ENCODE results near the gene SFMBT1.

The SFMBT1 gene

GRCh38 chr3:53083949-53084309 is 38.1 kb upstream of the SFMBT1 start:
- H3K27ac ChIP-seq = no peak overlapping the region
- TF ChIP-seq, protein P1, sequence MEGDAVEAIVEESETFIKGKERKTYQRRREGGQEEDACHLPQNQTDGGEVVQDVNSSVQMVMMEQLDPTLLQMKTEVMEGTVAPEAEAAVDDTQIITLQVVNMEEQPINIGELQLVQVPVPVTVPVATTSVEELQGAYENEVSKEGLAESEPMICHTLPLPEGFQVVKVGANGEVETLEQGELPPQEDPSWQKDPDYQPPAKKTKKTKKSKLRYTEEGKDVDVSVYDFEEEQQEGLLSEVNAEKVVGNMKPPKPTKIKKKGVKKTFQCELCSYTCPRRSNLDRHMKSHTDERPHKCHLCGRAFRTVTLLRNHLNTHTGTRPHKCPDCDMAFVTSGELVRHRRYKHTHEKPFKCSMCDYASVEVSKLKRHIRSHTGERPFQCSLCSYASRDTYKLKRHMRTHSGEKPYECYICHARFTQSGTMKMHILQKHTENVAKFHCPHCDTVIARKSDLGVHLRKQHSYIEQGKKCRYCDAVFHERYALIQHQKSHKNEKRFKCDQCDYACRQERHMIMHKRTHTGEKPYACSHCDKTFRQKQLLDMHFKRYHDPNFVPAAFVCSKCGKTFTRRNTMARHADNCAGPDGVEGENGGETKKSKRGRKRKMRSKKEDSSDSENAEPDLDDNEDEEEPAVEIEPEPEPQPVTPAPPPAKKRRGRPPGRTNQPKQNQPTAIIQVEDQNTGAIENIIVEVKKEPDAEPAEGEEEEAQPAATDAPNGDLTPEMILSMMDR (conservative IDR thresholded peaks at IDR 0.05) = no peak

DNA sequence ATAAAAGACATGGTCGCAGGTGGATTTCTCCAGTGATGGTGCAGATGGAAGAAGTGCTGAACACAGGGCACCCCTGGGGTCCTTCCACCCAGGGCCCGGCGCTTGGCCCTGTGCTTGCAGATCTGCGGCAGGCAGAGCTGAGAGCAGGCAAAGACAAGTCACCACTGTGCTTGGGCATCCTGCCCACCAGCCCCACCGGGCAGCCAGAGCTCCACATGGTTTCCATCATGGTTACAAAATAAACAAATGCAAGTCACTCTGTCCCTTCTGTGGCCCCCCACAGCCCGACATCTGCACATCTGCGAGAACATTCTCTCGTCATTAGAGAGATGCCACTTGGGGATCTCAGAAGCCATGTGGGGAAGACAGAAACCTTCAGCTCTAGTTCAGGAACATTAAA is 37.6 kb upstream of the SFMBT1 start:
- TF ChIP-seq, protein P1 (conservative IDR thresholded peaks at IDR 0.05) = no peak
- H3K27ac ChIP-seq = no peak overlapping the region

- no peak overlapping the region for H3K27ac ChIP-seq
- TF ChIP-seq, protein P1 (conservative IDR thresholded peaks at IDR 0.05) = no peak
Observed at GRCh38 chr3:53082736-53083135, 36.9 kb upstream of the SFMBT1 start.

DNA sequence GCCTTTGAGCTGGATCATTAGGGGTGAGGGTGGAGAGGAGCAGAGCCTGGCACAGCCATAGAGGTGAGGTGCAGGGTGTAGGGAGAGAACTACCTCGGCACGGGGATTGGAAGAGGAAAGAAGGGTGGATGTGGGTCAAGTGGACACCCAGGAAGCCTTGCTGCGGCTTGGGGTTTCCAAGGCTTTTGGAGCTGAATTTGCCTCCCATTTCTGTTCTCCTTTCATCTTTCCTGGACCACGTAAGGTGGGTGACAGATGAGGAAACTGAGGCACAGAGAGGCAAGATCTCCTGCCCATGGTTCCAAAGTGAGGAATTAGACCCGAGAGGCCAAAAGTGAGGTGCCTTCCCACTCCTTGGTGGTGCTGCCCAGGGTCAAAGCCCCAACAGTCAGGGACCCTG is 35.4 kb upstream of the SFMBT1 start:
- TF ChIP-seq, protein P1 (conservative IDR thresholded peaks at IDR 0.05) = no peak
- H3K27ac ChIP-seq = no peak overlapping the region

GRCh38 chr3:53080612-53081205 is 34.8 kb upstream of the SFMBT1 start:
- no peak overlapping the region for H3K27ac ChIP-seq
- TF ChIP-seq, protein P1 (conservative IDR thresholded peaks at IDR 0.05) = no peak

- TF ChIP-seq, protein P1 (conservative IDR thresholded peaks at IDR 0.05) = no peak
- no peak overlapping the region for H3K27ac ChIP-seq
Observed at GRCh38 chr3:53079791-53080555, 34.1 kb upstream of the SFMBT1 start.

- H3K27ac ChIP-seq = no peak overlapping the region
- TF ChIP-seq, protein P1 (conservative IDR thresholded peaks at IDR 0.05) = no peak
Observed at GRCh38 chr3:53079147-53079546, 33.3 kb upstream of the SFMBT1 start.

Measured in VCaP (cell line).